GM19043 (cell line): ENCODE results near the gene RNF10.
"Not testable (repeated sequence)": the region's sequence is repeated elsewhere in the genome, so short reads cannot be mapped to it uniquely, and the experiment has no call there.

ENCODE experiments used
- ATAC-seq: cut with Tn5 transposase; IDR thresholded peaks from one replicate; pipeline ENCODE4 v1.9.1; 2021; ENCODE audit warnings: low read depth; ENCODE audit not compliant: unreplicated experiment

RNF10 gene

GRCh38 chr12:120534203-120534702 is at the start of gene RNF10:
RNF10 (plus strand) TSS chr12:120534356; CDS start chr12:120534812, 456 bp downstream.
- peak; percentile 63 for ATAC-seq

DNA sequence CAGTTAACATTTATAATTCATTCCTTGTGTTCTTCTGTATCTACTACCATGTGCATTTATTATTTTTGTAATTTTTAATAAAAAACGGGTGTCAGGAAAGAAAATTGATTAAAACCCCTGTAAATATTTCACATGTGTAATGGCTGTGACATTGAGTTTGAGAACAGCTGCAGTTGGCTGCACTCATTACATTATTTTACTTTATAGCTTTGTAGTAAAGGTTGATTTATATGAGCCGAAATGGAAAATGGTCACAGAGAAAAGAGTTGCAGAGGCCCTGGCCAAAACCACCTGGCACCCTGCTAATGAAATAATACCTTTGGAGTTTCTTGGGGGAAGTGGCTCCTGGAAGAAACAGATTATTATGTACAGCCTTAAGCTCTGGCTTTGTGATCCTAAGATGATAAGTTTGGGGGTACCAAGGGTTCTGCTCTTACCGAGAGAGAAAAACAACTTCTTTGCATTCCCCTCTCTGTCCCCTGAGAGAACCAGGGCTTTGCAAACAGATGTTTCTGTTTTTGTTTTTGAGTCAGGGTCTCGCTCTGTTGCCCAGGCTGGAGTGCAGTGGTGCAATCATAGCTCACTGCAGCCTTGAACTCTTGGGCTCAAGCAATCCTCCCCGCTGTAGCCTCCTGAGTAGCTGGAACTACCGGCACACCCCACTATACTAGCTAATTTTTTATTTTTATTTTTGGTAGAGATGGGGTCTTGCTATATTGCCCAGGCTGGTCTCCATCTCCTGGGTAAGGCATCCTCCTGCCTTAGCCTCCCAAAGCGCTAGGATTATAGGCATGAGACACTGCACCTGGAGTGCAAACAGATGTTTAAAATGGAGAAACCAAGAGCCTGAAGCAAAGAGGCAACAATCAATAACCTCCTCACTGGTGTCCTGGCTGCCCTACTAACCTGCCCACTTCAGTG is 47.9 kb upstream of the RNF10 start:
- ATAC-seq = no peak

DNA sequence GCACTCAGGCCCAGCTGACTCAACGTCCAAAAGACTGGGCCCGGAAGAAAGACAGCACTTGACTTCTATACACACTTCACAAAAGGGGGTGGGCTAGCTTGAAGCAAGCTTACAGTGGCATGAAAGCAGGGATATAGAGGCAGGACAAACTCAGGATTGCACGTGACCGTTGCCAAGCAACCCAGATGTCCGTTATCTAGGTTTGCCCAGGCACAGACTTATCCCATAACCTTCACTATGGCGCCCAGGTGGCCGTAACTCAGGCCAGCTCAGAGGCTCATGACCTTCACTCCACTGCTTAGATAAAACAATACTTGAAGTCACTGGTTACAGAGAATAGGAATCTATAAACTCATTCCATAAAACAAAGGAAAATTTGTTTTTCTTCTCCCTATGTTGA is 46.6 kb upstream of the RNF10 start:
- not testable (repeated sequence) for ATAC-seq

GRCh38 chr12:120488057-120488640 is 46.0 kb upstream of the RNF10 start:
- ATAC-seq = no peak

GRCh38 chr12:120489018-120489417 is 45.1 kb upstream of the RNF10 start:
- no peak for ATAC-seq

GRCh38 chr12:120490325-120490724 is 43.8 kb upstream of the RNF10 start:
- ATAC-seq = no peak

GRCh38 chr12:120490833-120491512 is 43.2 kb upstream of the RNF10 start:
- ATAC-seq = no peak

- ATAC-seq = no peak
These were observed 38.9 kb upstream of the RNF10 start for GRCh38 chr12:120495186-120495730.

DNA sequence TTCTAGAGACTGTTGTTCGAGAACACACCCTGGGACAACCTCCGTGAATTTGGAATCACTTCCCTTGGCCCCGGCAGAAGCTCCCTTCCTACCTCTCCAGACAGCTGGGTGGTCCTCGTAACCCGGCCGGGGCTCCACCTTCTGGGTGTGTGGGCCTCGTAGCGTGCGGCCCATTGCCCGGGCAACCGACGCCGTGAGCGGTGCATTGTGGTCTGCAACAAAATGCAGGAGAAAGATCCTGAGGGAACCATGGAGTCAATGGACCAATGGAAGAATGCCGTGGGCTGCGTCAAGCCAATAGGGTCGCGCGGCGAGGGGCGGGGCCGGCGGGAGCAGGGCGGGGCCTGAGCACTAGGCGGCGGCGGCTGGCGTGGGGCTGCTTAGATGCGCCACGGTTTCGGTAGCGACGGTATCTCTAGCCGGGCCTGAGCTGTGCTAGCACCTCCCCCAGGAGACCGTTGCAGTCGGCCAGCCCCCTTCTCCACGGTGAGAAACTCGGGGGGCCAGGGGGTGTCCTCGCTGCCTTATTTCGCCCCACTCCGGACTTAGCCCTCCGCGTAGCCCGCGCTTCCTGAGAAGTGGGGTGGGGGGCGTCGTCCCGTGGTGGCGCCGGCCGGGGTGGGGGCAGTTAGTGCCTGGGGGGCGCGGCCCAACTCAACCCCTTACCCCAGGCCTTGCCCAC is 38.3 kb upstream of the RNF10 start, which contains the start of gene DYNLL1:
TSS of gene DYNLL1 (plus strand) at position 383 of the 682 bp plus-strand sequence. CDS start 309 bp downstream, outside the sequence.
- ATAC-seq = peak; percentile 93

DNA sequence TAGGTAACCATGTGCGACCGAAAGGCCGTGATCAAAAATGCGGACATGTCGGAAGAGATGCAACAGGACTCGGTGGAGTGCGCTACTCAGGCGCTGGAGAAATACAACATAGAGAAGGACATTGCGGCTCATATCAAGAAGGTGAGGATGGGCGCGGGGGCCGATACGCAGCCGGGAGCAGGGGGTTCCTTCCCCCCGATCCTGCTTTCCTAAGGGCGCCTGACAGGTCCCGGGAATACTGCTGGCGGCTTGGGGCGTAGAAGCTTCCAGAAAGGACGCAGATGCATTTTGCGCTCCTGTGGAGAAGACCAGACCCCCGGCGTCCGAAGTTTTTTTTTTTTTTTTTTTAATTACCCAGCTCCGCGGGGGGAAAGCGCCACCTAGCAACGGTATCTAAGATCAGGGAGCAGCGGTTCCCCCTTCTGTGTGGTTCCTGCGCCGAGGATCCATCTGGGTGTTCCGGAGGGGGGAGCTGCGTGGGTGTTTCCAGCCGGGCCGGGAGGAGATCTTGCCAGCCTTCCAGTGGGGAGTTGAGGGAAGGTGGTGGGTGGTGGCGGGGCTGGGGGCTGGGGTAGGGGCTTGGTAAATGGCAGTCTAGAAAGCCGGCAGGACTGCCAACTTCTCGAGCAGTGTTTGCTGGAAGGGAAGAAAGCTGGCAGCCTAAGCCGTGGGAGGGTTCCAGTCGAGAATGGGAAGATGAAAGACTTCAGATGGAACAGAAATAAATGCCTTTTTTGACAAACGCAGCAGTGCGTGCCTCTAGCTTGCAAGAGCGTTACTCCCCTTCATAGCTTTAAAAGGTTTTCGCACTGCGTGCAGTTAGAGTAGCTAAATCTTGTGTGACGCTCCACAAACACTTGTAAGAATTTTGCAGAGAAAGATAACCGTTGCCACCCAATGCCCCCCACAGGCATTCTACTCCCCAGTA is 37.5 kb upstream of the RNF10 start:
- ATAC-seq = no peak

- ATAC-seq = no peak
These were observed 36.5 kb upstream of the RNF10 start for GRCh38 chr12:120497524-120498150.

GRCh38 chr12:120498870-120499515 is 35.2 kb upstream of the RNF10 start:
- ATAC-seq = no peak

DNA sequence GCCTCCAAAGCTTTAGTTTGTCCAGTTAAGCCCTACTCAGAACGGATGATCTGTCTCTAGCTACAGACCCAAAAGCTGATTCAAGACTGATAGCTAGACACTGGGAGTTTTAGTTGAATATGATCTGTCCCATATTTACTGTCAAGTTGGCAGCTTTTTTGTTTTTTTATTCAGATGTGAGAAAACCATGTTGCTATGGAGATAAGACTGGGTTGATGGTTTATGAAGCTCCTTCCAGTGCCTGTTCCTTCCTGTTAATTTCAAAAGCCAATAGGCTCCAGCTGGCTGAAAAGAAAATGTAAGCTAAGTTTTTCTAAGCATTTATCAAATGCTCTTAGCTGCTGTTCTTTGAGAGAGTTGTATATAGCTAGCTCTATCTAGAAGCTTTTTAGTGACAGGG is 33.6 kb upstream of the RNF10 start:
- ATAC-seq = no peak

DNA sequence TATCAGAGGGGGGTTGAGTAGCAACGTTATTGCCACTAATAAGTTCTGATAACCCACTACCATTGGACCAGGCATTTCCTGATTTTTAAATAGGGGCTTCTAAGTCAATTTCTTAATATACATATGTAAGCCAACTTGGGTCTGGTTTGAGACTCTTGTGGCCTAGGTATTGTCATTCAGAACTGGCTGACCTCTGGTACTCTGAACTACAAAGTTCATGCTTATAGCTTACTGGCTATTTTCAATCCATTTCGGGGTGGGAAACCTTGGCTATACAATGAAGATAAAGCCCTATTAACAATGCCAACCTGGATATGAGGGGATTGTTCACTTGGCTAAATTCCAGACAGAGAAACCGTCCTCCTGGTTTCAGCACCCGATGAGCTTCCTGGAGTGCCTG is 29.6 kb upstream of the RNF10 start:
- no peak for ATAC-seq

DNA sequence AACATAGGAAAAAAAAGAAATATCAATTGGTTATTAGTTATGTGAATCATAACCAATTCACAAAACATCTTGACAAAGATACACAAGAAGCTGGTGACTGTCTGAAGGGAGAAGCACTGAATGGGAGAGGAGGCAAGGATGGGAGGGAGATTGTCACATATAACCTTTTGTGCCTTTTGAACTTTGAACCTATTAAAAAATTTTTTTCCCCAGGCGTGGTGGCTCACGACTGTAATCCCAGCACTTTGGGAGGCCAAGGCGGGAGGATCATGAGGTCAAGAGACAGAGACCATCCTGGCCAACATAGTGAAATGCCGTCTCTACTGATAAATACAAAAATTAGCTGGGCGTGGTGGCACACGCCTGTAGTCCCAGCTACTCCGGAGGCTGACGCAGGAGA is 25.6 kb upstream of the RNF10 start:
- ATAC-seq = no peak

DNA sequence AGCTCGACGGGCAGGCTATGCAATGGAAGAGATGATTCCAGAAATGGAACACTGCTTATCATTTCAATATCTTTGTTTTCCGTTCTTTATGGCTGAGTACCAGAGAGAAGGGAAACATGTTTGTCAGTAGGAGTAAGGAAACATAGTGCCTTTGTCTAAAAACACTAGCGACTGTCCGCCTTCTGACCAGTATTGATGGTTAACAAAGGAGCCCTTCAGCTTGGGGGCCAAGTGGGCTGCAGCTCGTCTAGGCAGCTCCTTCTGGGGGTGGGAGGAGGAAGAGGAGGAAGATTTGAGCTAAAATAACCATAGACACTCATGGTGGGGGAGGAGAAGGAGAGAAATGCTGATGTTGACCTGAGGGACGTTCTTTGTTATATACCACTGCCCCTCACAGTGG is 20.2 kb upstream of the RNF10 start:
- no peak for ATAC-seq

GRCh38 chr12:120515496-120515895 is 18.7 kb upstream of the RNF10 start:
- ATAC-seq = no peak

GRCh38 chr12:120519324-120519723 is 14.8 kb upstream of the RNF10 start:
- ATAC-seq = not testable (repeated sequence)
